GM20000 (cell line): Measurements from ENCODE around the gene AP3B1.

Experiments used
- DNase-seq: peaks from one replicate; pipeline ENCODE4 v3.0.0; 2012; ENCODE audit warnings: low spot score
- CTCF ChIP-seq: IDR thresholded peaks from 2 replicates; pipeline ENCODE4 v1.5.1; 2012; ENCODE audit warnings: mild to moderate bottlenecking, control low read depth; ENCODE audit errors: extremely low read depth, missing control alignments

Gene AP3B1

GRCh38 chr5:77953374-77953773 is 341.1 kb downstream of the AP3B1 start:
- TF ChIP-seq CTCF: no peak
- DNase-seq: no peak

GRCh38 chr5:77952636-77953212 is 341.8 kb downstream of the AP3B1 start:
- DNase-seq: no peak
- no peak for TF ChIP-seq CTCF
